D341Med (cell line): Measurements from ENCODE around the gene TEP1.

Experiments used
- DNase-seq: peaks from one replicate; pipeline ENCODE4 v3.0.0; 2012; ENCODE audit warnings: low spot score

Gene TEP1

DNA sequence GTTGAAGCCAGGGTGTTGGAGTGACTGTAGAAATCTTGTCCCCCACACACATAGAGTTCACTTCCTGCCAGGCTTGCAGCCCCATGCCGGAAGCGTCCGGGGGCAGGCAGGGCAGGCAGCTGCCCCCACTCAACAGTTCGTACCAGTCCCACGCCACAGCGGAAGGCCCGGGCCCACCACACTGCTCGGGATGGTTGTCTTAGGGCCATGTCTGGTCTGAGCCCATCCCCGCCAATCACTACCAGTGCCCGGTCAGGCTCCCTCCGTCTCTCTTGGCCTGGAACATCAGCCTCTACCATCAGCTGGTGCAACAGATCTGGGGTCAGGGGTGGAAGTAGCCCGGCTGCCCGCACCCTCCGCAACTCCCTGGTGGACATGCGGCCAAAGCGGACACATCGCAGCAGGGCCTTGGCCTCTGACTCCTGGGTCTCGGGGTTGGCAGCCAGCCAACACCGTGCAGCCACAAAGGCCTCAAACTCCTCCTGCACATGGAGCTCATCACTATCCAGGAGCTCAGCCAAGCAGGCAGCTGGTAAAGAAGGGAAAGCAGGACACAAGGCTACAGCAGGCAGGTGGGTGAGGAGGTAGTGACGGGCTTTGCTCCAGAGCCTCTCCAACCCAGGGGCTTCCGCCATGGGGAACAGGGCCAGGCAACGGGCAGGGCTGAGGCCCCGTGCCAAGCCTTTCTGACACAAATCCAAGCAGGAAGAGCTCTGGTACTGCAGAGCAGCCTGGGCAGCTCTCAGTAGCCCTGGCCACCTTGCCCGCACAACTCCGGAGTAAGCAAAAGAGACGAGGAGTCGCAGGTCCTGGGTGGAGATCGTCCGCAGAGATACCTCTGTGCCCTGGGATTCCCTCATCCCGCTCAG lies 16.7 kb upstream of the TEP1 start:
- DNase-seq: no peak

DNA sequence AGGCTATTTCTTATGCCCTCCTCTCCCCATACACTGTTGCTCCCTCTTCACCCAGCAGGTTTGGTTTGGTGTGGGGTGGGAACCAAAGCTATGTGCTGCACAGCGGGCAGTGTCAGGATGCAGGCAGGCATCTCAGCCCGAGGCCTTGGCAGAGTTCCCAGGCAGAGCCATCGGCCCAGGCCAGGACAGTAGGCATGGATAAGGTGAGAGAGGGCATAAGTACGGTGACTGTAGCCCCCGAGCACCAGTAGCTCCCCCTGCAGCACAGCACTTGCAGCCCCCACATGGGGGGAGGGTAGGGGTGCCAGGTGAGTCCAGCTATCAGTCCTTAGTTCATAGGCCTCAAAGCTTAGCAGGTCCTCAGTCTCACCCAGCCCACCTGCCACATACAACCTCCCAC lies 15.5 kb upstream of the TEP1 start:
- no peak for DNase-seq

DNA sequence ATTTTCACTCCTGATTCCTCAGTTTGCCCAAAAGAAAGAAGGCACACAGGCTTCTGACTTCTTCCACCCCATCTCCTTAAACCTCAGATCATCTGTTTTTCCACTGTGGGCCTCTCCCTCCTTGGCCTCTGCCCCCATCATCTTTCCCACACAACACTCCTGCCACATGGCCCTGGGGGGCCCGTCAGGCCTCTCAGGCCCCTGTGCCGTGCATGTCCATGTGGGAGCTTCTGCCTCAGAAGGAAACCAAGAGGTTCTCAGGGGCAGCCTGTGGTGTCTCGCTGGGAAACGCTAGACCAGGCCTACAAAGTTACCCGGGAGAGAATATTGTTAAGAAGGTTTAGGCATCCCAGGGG lies 14.7 kb upstream of the TEP1 start:
- DNase-seq: no peak

DNA sequence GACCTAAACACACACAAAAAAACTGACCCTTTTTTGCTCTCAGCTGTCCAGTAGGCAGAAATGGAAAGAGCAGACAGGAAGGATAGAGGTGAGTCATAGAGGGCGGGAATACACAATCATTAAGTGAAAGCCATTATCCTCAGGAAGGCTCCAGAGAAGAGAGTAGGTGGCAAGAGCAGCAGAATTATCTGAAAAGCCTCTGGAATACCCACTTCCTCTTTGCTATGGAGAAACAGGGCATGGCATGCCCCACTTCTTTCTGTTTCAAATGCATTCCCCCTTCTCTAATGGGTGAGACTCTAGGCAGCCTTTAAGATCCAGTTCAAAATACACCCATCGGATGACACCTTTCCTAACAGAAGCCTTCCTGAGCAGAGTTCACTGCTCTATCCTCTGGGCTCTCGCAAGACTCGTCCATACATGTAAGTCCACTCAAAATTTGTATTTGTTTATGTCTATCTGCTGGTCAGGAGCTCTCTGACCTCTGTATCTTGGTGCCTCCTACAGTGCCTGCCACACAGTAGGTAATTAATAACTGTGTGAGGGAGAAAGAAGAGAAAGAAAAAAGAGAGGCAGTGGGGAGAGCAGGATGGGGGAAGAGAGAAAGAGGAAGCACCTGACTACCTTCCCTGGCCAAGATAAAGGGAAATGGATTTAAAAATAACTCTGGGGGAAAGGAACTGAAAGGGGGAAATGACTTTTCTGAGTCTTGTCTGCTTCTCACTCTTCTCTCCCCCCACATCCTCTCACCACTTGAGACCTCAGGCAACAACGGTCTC lies 14.1 kb upstream of the TEP1 start:
- DNase-seq: no peak

DNA sequence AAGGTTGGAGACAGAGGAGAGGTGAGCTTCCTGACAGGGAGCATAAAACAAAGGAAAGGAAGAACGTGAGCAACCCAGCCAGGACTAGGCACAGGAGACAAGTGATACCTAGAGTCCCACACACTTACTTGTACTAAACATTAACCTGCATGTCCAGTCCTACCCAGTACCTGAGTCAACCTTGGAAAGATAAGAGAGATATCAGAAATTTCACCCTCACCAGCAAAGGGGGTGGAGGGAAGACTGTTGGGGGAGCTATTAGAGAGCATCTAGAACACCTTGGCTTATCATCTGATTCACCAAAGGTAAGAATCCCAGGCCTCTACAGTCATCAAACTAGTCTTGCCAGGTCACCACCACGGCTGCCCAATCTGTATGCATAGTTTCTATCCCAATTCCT lies 11.6 kb upstream of the TEP1 start:
- no peak for DNase-seq

DNA sequence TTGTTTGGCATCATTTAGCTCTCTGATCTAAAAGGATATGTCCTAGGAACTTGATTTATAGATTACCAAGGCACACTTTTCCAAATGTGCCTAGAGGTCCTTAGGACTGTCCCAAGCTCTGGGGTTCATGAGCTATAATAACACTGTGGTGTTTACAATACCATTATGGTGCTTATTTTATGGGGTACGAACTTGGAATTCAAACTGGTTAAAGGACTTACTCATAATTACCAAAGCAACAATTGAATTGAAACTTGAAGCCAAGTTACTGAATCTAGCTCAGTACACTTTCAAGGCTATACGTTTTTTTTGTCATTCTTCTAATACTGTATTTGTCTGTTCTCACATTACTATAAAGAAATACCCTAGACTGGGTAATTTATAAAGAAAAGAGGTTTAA lies 9.6 kb upstream of the TEP1 start:
- no peak for DNase-seq

DNA sequence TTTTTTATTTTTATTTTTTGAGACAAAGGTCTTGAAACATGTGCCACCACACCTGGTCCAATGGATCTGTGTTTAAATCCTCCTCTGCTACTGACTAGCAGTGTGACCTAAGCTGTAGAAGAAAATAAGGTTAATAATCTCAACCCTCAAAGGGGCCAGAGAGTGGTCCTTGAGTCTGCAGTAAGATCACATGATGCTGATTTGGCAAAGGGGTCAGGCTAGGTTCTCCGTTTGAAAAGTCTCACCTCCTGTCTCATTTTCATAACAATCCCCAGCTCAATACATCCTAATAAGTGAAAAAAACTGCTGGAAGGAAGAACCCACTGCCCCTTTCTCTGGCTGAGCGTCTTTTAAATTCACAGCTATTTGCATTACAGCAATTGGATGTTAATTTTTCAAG lies 8.0 kb upstream of the TEP1 start:
- DNase-seq: no peak

DNA sequence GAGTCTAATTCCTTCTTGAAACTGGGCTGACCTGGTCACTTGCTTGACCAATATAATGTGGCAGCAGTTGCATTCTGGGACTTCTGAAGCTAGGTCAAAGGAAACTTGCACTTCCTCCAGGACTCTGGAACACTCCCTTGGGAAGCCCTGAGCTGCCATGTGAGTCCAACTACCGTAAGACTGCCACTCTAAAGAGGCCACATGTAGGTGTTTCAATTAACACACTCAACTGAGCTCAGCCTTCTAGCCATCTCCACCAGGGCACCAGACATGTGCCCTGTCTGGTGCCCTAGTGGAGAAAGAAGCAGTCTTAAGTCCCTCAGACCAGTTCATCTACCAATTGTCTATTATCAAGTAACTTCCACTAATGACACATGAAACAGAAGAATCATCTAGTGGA lies 6.1 kb upstream of the TEP1 start:
- no peak for DNase-seq

DNA sequence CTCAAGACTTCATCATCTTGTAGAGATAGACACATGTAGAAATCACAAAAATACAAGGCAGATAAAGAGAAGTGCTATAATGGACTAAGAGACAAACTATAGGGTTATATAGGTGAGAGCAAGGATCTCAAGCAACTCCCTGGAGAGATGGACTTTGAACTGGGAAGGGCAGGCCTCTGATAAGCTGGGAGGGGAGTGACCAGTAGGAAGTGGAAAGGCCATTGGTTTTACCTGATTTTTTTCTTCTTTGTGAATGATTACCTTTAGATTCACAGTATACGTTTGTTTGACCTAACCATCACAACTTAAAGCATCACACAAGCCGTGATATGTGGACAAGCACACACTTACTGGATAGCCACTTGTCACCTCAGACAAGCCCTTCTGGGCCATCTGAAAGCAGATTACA lies 5.2 kb upstream of the TEP1 start:
- DNase-seq: no peak

DNA sequence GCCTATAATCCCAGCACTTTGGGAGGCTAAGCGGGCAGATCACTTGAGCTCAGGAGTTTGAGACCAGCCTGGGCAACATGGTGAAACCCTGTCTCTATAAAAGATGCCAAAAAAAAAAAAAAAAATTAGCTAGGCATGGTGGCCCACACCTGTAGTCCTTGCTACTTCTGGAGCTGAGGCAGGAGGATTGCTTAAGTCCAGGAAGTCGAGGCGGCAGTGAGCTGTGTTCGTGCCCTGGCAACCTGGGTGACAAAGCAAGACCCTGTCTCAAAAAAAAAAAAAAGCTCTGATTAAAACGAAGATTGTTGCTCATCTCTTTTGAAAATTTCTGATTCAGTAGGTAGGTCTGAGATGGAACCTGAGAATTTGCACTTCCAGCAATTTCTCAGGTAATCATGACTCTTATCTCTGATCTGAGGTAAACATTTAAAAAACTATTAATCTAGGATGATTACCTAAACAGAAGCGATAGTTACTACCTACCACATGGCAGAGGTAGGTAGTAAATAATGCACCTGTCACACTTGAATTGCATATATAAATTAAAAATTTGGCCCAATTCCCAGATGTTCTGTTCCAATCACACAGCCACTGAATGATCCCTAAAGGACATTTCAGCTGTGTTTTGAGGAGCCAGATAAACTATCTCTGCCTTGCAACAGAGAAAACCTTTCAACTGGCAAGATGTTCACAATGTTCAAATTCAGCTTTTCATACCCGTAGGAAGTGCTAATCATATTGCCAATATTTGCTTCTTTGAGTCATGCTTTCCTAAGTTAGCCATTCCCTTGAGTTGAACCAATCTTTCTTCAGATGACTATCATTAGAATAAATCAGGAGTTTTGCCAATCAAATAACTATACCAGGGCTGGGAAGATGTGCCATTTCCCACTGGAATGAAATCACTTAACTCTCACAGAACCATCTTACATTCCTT lies 4.2 kb upstream of the TEP1 start:
- DNase-seq: no peak

DNA sequence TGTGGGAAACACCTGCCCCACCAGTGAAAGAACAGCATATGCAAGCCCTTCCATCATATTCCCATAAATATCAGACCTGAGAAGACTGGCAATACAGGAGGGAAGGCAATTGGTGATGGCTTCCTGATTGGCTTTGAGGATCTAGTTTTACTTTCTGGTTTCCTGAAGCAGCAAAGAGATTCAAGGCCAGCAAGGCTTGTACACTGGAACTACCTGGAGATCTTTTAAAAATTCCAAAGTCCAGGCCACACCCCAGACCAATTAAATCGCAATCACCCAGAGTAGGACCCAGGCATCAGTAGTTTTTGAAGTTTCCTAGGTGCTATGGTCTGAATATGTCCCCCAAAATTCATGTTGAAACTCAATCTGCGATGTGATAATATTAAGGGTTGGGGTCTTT lies 2.9 kb upstream of the TEP1 start:
- DNase-seq: no peak

DNA sequence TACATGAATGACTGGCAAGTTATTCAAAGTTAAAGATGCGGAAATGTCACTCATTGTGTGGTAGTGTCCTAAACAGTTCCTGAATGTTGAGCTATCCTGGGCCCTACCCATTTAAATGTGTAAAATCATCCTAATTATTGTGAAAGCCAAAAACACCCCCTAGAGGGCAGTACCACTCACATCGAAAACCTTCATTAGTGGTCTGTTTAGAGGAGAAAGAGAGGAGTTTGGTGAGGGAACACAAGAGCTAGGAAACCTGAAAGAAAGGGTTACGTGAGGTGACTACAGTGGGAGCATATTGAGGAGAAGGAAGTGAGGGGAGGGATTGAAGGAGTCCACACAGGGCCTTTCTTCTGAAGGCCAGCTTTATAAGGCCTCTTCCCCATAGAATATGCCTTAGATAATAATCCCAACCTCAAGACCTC lies 2.5 kb upstream of the TEP1 start:
- DNase-seq: peak; percentile 54

DNA sequence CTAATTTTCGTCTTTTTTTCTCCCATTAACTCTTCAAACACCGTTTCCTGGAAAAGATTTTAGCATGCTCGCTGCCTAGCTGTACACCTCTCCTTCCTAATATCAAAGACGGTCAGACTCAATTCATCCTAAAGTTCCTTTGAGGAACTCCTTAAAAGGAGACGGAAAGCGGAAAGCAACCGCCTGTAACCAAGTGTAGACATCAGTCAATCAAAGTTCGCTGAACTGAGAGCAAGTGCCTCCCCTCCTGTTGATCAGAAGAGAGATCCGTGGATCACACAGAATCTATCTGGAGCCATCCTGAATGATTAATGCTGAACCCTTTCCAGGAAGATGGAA lies 412 bp upstream of the TEP1 start:
- no peak for DNase-seq

DNA sequence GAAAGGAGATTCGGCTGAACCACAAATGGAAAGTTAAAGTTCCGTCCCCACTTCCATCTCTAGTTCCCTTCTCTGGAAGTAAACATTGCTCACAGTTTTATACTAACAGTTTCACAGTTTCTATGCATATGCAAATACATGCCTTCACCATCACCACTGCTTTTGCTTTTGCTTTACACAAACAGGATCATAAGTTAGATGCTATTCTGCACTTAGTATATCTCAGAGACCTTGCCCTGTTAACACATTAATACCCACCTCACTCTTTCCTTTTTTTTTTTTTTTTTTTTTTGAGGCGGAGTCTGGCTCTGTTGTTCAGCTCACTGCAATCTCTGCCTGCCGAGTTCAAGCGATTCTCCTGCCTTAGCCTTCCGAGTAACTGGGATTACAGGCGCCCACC lies 890 bp downstream of the TEP1 start:
- DNase-seq: no peak

DNA sequence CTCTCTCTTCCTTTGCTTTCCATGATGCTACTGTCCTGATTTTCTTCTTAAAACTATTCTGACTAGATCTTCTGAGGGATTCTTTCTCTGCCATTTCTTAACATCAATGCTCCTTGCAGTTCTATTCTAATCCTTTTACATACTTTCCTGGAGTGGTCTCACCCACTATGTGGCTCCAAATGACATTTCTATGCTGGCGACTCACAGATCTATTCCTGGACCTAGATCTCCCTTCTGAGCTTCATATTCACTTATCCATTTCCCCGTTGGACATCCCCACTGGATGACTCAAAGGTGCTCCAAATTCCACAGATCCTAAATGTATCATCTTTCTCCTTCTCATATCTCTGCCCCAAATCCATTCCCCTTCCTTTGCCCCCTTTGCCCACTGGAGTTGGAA lies 4.1 kb downstream of the TEP1 start:
- no peak for DNase-seq

DNA sequence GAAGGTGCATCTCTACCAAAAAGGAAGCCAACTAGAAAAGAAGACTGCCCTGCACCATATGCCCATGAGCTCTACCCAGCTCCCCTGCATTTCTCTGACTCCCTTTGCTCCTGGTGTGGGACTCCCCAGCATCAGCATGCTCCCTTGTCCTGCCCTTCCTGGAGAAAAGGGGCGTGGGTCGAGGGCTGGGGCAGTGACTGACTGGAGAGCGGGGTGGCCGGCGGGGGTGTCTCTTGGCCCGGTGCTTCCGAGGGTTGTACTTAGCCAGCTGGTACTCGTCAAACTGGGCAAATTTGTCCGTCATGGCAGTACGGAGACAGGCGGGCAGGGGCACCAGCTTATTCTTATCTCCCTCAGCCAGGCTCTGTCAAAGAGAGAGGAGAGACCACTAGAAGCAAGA lies 9.8 kb downstream of the TEP1 start:
- no peak for DNase-seq

DNA sequence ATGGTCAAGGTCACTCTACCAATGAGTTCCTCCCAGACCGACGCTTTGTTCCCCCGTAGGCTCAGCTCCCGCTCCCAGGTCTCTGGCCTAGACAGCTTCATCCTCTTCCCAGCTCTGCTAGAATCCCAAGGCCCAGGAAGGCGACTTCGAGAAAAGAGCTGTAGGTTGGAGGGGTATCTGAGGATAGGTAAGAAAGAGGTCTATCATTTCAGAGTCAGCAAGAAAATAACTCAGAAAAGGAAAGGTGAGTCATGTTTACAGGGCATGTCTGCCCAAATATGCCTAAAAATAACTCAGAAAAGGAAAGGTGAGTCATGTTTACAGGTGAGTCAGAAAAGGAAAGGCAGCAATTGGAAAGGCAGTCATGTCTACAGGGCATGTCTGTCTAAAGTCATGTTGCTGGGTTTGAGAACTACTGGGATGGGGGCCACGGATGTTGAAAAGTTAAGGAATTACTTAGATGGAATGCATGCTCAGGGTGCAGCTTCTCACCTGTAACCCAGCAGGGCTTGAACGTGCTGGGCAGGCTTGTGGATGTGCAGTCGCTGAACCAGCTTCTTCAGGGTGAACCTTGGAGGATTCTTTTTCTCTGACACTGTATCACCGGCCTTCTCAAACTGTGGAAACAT lies 12.2 kb downstream of the TEP1 start:
- DNase-seq: no peak

DNA sequence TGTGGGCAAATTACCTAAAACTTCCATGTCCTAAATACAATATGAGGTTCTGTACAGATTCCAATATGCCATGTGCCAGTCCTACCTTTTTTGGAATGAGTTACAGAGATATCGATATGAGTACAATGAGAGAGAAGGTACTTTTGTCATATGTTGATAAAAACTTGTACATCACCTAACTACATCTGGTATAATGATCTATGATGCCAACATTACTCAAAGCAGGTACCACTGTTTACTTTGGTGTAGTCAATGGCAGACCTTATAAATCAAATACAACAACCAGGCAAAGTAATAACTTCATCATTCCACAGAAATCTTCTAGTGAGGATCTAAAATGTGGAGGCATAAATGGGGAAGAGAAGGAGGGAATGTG lies 12.7 kb downstream of the TEP1 start:
- no peak for DNase-seq

DNA sequence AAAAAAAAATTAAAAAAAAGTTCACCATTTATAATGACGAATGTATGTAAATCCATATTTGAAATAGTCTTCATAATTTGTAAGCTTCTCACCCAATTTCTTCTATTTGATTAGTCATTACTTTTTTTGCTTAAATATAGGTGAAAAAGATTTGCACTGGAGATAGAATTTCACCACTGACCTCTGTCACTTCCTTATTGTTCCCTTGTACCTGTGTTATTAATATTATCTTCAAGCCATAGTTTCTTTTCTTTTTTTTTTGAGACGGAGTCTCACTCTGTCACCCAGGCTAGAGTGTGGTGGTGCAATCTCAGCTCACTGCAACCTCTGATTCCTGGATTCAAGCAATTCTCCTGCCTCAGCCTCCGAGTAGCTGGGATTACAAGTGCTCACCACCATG lies 15.8 kb downstream of the TEP1 start:
- no peak for DNase-seq

DNA sequence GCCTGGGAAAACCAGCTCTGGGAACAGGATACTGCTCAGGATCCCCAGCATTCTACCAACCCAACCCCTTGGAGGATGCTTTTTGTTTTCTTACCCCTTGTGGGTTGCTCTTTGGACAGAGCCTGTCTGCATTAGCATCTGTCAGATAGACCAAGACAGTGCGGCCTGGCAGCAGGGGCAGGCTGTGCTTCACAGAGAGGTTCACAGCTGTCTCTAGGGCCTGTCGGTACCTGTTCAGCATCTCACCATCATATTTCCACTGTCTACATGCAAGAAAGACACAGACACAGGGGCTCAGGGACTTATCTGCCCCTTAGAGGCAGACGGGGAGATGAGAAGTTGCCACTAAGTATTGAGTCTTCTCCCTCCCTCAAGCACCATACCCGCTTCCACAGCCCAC lies 21.8 kb downstream of the TEP1 start:
- DNase-seq: no peak

DNA sequence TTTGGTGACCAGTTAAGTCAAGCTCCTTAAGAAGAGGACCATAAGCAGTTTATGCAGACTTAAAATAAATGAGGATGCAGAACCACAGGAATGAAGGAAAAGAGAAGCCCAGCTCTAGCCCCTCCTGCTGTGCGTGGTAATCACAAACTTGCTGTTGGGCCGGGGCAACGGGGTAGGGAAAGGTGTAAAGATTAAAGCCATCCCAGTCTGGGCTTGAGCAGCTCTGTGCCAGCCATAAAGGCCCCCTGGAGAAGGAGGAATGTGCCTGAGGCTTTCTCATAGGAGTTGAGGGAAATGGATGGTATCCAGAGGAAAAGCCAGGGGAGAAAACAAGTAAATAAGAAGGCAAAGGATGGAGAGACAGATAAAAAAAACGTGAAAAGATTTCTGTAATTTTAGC lies 25.1 kb downstream of the TEP1 start:
- DNase-seq: no peak

DNA sequence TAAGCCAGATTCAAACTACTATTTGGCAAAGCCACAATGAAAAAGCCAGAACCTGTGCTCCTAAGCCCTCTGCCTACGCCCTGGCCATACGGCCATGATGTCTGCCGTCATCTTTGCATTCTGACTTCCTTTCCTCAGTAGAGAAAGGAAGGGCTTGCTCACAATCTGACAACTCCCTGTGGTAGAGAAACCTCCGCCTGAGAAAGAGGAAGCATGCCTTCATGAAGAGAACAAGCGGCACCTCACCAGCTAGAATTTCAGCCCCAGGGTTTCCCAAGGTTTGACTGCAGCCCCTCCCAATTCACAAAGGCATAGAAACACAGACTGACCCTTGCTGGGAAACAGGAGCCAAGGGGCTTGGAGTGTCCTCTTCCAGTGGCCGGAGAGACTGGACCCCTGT lies 25.7 kb downstream of the TEP1 start:
- no peak for DNase-seq
